Uterus (tissue), 4 donors: ENCODE measurements around the gene GOLIM4. TPM values are rescaled to one million over a fixed set of nuclear protein-coding genes. Genes with fewer than 3 reads are reported as not detected.

Experiments used
- DNase-seq, 2 donors: peaks; one replicate each; pipeline ENCODE4 v3.0.0-alpha.2; 2019 to 2020
- H3K27ac ChIP-seq, 2 donors: fragments of 200-600 bp; sonication (generic); 1 replicate in 1 of 2; 2 replicates in 1 of 2; pipeline ENCODE4 v1.5.1; 2016 to 2018
- H3K27me3 ChIP-seq, 2 donors: fragments of 200-600 bp; sonication (generic); one replicate each; pipeline ENCODE4 v1.5.1; 2018 to 2019; ENCODE audit warnings: control low read depth in 1 of 2
- H3K36me3 ChIP-seq, 2 donors: fragments of 200-600 bp; sonication (generic); one replicate each; pipeline ENCODE4 v1.5.1; 2019; ENCODE audit warnings: control low read depth in 1 of 2
- H3K4me1 ChIP-seq, 2 donors: fragments of 200-600 bp; sonication (generic); one replicate each; pipeline ENCODE4 v1.5.1; 2018 to 2019; ENCODE audit warnings: control low read depth in 1 of 2
- H3K4me3 ChIP-seq, 2 donors: fragments of 200-600 bp; sonication (generic); 1 replicate in 1 of 2; 2 replicates in 1 of 2; pipeline ENCODE4 v1.5.1; 2018 to 2019; ENCODE audit warnings: mild to moderate bottlenecking in 1 of 2
- H3K9me3 ChIP-seq, 2 donors: fragments of 200-600 bp; sonication (generic); one replicate each; pipeline ENCODE4 v1.5.1; 2019; ENCODE audit warnings: control low read depth in 1 of 2
- POLR2A ChIP-seq, 2 donors: fragments of 450-650 bp; IDR thresholded peaks; one replicate each; pipeline ENCODE4 v1.6.1; 2016; ENCODE audit warnings: antibody characterized with exemption in 2 of 2, mild to moderate bottlenecking in 1 of 2, moderate library complexity in 1 of 2
- intact Hi-C: fragments of 100-400 bp; cut with DNase I; formaldehyde crosslinking; loops from one replicate; pipeline ENCODE4 v1.15.1; 2023; ENCODE audit warnings: low total_unique reads
- total RNA-seq, 4 donors: library from RNA; depleted of rRNA in 3 of 4; stranded (reverse); fragments of >200 nt in 3 of 4; gene quantifications; one replicate each; pipeline versions ENCODE4 v1.1.0 to v1.2.4, GENCODE V29; 2014 to 2023
- TF ChIP-seq, protein P1 (sequence below), 4 experiments: fragments of 200-600 bp in 2 of 4; fragments of 450-650 bp in 2 of 4; sonication (generic) in 2 of 4; IDR thresholded peaks; one replicate each; pipeline ENCODE4 v1.5.1; 2016 to 2019; ENCODE audit warnings: antibody characterized with exemption in 4 of 4, mild to moderate bottlenecking in 2 of 4, moderate library complexity in 1 of 4
- donor health status: DM: yes; HTN: yes; CAD: no.

The GOLIM4 gene
- total RNA-seq, 4 donors from 2014 or later, result 21.0 to 85.1 (median 29.7) TPM

DNA sequence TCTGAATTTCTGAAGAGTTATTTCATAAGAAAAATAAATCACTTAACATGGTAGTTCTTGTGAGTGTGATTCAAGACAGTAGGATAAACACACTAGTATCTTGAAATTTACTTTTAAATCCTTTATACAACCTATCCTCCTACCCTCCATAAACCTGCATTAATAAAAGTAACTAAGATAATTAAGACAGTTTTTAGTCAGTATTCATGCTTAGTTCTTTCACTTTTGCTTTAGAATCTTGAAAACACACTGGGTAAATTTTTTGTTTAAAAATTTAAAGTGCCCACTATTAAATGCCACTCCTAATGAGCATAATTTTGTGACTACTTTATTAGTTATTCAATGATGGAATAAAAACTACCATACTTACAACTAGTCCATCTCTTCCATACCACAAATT is 28.8 kb downstream of the GOLIM4 start:
- no peaks in the 10 kb centered on the region for H3K36me3 ChIP-seq
- no peak overlapping the region for H3K27ac ChIP-seq
- H3K27me3 ChIP-seq, result no peaks in the 10 kb centered on the region
- intact Hi-C loops, result no loop called here
- H3K9me3 ChIP-seq, result no peaks in the 10 kb centered on the region
- H3K4me1 ChIP-seq, result peaks cover 3 to 5% of the 10 kb centered on the region in 2 donors
- H3K4me3 ChIP-seq, result no peak overlapping the region
- TF ChIP-seq, protein P1, sequence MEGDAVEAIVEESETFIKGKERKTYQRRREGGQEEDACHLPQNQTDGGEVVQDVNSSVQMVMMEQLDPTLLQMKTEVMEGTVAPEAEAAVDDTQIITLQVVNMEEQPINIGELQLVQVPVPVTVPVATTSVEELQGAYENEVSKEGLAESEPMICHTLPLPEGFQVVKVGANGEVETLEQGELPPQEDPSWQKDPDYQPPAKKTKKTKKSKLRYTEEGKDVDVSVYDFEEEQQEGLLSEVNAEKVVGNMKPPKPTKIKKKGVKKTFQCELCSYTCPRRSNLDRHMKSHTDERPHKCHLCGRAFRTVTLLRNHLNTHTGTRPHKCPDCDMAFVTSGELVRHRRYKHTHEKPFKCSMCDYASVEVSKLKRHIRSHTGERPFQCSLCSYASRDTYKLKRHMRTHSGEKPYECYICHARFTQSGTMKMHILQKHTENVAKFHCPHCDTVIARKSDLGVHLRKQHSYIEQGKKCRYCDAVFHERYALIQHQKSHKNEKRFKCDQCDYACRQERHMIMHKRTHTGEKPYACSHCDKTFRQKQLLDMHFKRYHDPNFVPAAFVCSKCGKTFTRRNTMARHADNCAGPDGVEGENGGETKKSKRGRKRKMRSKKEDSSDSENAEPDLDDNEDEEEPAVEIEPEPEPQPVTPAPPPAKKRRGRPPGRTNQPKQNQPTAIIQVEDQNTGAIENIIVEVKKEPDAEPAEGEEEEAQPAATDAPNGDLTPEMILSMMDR (IDR thresholded peaks at IDR 0.05), result no peak
- no peak for TF ChIP-seq POLR2A (IDR thresholded peaks at IDR 0.05)
- DNase-seq, result no peak

DNA sequence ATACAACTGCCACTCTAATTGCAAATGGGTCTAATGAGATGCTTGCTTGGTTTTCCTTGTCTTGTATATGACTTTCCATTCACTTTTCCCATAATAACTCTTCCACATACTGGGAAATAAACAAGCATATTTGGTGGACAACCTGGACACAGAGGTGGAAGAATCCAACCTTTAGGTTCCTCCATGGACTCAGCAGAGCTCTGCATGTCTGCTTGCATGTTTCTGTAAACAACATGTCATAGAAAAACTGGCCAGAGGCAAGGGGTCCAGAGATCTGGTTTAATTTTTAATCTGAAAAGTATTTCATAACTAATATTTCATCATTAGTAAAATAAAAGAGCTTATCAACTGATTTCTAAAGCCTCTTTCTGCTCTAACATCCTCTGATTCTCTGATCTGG is 30.2 kb downstream of the GOLIM4 start:
- no peak overlapping the region for H3K4me3 ChIP-seq
- no peak overlapping the region for H3K27ac ChIP-seq
- intact Hi-C loops, result no loop called here
- H3K27me3 ChIP-seq, result no peaks in the 10 kb centered on the region
- peaks cover 0 to 3% of the 10 kb centered on the region in 2 donors for H3K4me1 ChIP-seq
- no peaks in the 10 kb centered on the region for H3K9me3 ChIP-seq
- no peaks in the 10 kb centered on the region for H3K36me3 ChIP-seq
- TF ChIP-seq, protein P1 (IDR thresholded peaks at IDR 0.05), result no peak
- no peak for TF ChIP-seq POLR2A (IDR thresholded peaks at IDR 0.05)
- no peak for DNase-seq

DNA sequence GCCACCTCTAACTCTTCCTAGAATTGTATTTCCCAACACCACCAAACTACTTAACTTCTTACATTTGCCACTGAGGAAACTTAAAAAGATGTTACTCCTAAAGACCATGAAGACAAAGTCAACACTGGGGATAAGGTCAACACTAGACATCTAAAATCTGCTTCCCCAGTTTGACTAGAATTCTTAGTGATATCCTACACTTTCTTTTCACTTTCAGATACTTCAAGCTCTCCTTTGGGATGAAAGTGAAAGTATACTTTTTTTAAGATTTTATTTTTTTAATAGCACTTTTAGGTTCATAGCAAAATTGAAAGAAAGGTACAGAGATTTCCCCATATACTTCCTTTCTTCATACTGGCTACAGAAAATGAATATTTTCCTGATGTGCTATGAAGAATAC is 32.6 kb downstream of the GOLIM4 start:
- Histone ChIP-seq H3K9me3 (no peaks in the 10 kb centered on the region), H3K27me3 (no peaks in the 10 kb centered on the region), H3K36me3 (no peaks in the 10 kb centered on the region), H3K4me3 (no peak overlapping the region), H3K4me1 (peaks cover 0 to 3% of the 10 kb centered on the region in 2 donors), H3K27ac (no peak overlapping the region)
- TF ChIP-seq, protein P1 (IDR thresholded peaks at IDR 0.05), result no peak
- intact Hi-C loops, result no loop called here
- no peak for DNase-seq

DNA sequence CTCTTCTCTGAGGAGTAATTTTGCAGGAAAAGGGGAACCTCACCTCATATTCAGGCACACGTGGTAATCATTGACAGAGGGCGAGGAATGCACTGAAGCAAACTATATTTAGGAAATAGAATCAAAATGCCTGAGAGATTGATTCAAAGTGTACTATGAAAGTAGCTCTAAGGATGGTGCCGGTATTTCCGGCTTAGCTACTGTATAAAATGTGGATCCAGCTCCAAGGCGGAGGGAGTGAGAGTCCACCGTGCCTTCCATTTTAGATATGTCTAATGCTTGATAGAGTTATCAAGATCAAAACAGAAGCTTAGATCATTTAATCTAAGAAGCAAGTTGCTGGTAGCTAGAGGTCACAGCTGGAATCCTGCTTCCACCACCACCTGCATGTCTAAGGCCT is 33.0 kb downstream of the GOLIM4 start:
- peaks cover 0 to 3% of the 10 kb centered on the region in 2 donors for H3K4me1 ChIP-seq
- H3K9me3 ChIP-seq, result no peaks in the 10 kb centered on the region
- TF ChIP-seq, protein P1 (IDR thresholded peaks at IDR 0.05), result no peak
- TF ChIP-seq POLR2A (IDR thresholded peaks at IDR 0.05), result no peak
- no peak for DNase-seq
- no peaks in the 10 kb centered on the region for H3K27me3 ChIP-seq
- H3K36me3 ChIP-seq, result no peaks in the 10 kb centered on the region
- intact Hi-C loops, result no loop called here
- H3K27ac ChIP-seq, result no peak overlapping the region
- no peak overlapping the region for H3K4me3 ChIP-seq

DNA sequence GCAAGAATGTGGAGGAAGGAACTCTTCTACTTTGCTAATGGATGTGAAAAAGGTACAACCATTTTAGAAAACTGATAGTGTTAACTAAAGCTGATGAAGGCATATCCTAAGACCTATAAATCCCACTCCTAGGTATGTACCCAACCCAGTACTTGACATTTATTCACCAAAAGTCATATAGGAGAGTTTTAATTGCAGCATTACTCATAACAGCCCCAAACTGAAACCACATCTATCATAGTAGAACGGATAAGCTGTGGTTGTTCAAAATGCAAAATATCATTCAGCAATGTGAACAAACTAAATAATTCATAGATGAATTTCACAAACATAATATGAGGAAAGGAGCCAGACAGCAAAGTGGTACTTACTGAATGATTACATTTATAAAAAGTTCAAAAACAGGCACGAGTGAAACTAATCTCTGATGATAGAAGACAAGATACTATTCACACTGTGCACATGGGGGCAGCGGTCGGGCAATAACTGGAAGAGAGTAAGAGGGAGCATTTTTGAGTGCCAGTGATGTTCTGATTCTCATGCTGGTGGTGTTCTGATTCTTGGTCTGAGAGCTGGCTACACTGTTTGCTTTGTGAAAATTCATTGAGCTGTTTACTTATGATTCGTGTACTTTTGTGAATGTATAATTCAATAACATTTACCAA is 34.3 kb downstream of the GOLIM4 start:
- Histone ChIP-seq H3K27me3 (no peaks in the 10 kb centered on the region), H3K9me3 (no peaks in the 10 kb centered on the region), H3K27ac (no peak overlapping the region), H3K4me3 (no peak overlapping the region), H3K36me3 (no peaks in the 10 kb centered on the region), H3K4me1 (peaks cover 0 to under 1% of the 10 kb centered on the region in 2 donors)
- no peak for DNase-seq
- no peak for TF ChIP-seq POLR2A (IDR thresholded peaks at IDR 0.05)
- TF ChIP-seq, protein P1 (IDR thresholded peaks at IDR 0.05), result no peak
- intact Hi-C loops, result no loop called here
